ENCODE data around the gene NUB1. TPM values are rescaled to one million over a fixed set of nuclear protein-coding genes. Genes with fewer than 3 reads are reported as not detected.

NUB1 gene
- total RNA-seq, 1 donor from 2014 or later: 61.7 TPM

DNA sequence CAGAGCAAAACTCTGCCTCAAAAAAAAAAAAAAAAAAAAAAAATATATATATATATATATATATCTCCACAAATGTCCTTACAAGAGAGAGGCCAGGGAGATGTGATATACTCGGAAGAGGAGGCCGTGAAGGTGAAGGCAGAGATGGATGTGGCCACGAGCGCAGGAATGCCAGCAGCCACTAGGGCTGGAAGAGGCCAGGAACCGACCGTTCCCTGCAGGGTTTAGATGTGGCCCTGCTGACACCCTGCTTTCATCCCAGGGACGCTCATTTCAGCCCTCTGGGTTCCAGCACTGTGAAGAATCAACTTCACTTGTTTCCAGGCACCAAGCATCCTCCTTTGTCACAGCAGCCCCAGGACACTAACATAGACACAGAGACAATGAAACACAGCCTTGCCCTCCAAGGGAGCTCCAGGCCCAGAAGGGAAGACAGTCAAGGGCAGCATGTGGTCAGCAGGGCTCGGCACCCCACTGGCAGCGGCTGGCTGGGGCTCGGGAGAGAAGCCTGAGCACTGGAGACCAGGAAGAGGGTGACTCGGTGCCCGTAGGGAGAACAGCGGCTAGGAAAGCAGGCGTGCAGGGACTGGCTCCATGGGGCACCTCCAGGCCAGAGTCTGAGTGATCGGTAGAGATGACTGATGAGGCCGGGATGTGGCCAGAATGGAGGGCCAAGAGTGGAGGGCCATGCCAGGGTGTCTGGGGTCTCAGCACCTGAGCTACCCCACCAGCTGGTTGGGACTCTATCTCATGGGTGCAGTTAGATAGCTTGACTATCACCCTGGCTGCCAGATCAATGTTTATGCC lies 60.6 kb downstream of the NUB1 start:
- H3K27me3 Mint-ChIP-seq (ENCODE audit: unreplicated experiment): peaks cover 16% of the 10 kb centered on the region
- TF ChIP-seq, protein P1, sequence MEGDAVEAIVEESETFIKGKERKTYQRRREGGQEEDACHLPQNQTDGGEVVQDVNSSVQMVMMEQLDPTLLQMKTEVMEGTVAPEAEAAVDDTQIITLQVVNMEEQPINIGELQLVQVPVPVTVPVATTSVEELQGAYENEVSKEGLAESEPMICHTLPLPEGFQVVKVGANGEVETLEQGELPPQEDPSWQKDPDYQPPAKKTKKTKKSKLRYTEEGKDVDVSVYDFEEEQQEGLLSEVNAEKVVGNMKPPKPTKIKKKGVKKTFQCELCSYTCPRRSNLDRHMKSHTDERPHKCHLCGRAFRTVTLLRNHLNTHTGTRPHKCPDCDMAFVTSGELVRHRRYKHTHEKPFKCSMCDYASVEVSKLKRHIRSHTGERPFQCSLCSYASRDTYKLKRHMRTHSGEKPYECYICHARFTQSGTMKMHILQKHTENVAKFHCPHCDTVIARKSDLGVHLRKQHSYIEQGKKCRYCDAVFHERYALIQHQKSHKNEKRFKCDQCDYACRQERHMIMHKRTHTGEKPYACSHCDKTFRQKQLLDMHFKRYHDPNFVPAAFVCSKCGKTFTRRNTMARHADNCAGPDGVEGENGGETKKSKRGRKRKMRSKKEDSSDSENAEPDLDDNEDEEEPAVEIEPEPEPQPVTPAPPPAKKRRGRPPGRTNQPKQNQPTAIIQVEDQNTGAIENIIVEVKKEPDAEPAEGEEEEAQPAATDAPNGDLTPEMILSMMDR (IDR thresholded peaks at IDR 0.05): no peak
- no peaks in the 10 kb centered on the region for H3K36me3 Mint-ChIP-seq (ENCODE audit: unreplicated experiment)
- no peak overlapping the region for H3K27ac Mint-ChIP-seq (ENCODE audit: unreplicated experiment)
- H3K4me1 Mint-ChIP-seq (ENCODE audit: unreplicated experiment): peaks cover 41% of the 10 kb centered on the region
- no peak overlapping the region for H3K4me3 Mint-ChIP-seq (ENCODE audit: unreplicated experiment)
- no peaks in the 10 kb centered on the region for H3K9me3 Mint-ChIP-seq (ENCODE audit: unreplicated experiment)
- no peak for DNase-seq (ENCODE audit: extremely low spot score, unreplicated experiment)

GRCh38 chr7:151403764-151404163 lies 62.2 kb downstream of the NUB1 start:
- Mint-ChIP-seq H3K9me3 (ENCODE audit: unreplicated experiment) (no peaks in the 10 kb centered on the region), H3K27me3 (ENCODE audit: unreplicated experiment) (peaks cover 22% of the 10 kb centered on the region), H3K36me3 (ENCODE audit: unreplicated experiment) (no peaks in the 10 kb centered on the region), H3K4me1 (ENCODE audit: unreplicated experiment) (peaks cover 42% of the 10 kb centered on the region), H3K27ac (ENCODE audit: unreplicated experiment) (peak overlapping the region; percentile 36), H3K4me3 (ENCODE audit: unreplicated experiment) (no peak overlapping the region)
- no peak for DNase-seq (ENCODE audit: extremely low spot score, unreplicated experiment)
- TF ChIP-seq, protein P1 (IDR thresholded peaks at IDR 0.05): peak; percentile 13

DNA sequence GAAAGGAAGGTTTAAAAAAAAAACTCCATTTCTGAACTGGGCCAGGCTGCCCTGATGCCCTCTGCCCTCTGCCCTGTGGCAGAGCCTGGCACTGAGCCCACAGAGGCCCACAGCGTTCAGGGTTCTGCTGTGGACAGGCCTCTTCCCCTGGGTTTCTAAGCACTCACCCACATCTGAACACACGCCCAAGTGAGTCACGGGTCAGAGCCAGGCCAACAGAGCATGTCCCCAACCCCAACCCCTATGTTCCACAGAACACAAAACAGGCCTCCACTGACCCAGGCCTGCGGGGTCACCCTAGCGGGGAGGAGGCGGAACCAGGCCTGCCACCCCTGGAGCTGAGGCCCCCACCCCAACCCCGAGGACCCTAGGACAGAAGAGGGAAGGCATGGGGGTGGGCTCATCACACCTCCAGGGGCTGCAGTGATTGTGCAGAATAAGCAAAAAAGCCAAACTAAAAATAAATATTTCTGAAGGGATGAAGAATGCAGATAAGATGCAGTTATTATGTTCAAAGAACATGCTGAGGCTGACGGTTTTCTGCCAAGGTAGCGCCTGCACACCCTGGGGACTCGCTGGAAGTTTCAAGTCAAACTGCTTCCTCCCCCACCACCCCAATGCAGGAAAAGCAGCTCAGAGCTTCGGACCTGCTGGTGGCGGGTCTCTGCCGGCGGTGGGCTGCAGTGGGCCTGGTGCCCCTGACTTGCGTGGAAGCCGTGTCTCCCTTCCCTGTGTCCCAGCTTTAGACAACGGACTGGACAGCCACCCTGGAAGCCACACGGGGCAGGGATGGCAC lies 62.8 kb downstream of the NUB1 start:
- Mint-ChIP-seq H3K4me1 (ENCODE audit: unreplicated experiment) (peaks cover 40% of the 10 kb centered on the region), H3K27ac (ENCODE audit: unreplicated experiment) (no peak overlapping the region)
- TF ChIP-seq, protein P1 (IDR thresholded peaks at IDR 0.05): no peak

GRCh38 chr7:151405056-151405455 lies 63.4 kb downstream of the NUB1 start:
- TF ChIP-seq, protein P1 (IDR thresholded peaks at IDR 0.05): no peak
- peaks cover 34% of the 10 kb centered on the region for H3K4me1 Mint-ChIP-seq (ENCODE audit: unreplicated experiment)
- H3K27ac Mint-ChIP-seq (ENCODE audit: unreplicated experiment): no peak overlapping the region

More for the DNA sequence above, 62.8 kb downstream of the NUB1 start:
- Mint-ChIP-seq H3K36me3 (ENCODE audit: unreplicated experiment) (no peaks in the 10 kb centered on the region), H3K9me3 (ENCODE audit: unreplicated experiment) (no peaks in the 10 kb centered on the region), H3K27me3 (ENCODE audit: unreplicated experiment) (peaks cover 26% of the 10 kb centered on the region), H3K4me3 (ENCODE audit: unreplicated experiment) (no peak overlapping the region)
- DNase-seq (ENCODE audit: extremely low spot score, unreplicated experiment): no peak

GRCh38 chr7:151405588-151405987 lies 64.0 kb downstream of the NUB1 start:
- TF ChIP-seq, protein P1 (IDR thresholded peaks at IDR 0.05): no peak
- H3K9me3 Mint-ChIP-seq (ENCODE audit: unreplicated experiment): no peaks in the 10 kb centered on the region
- no peak for DNase-seq (ENCODE audit: extremely low spot score, unreplicated experiment)
- H3K27ac Mint-ChIP-seq (ENCODE audit: unreplicated experiment): no peak overlapping the region
- H3K4me1 Mint-ChIP-seq (ENCODE audit: unreplicated experiment): peaks cover 36% of the 10 kb centered on the region
- H3K27me3 Mint-ChIP-seq (ENCODE audit: unreplicated experiment): peaks cover 22% of the 10 kb centered on the region
- H3K36me3 Mint-ChIP-seq (ENCODE audit: unreplicated experiment): no peaks in the 10 kb centered on the region
- H3K4me3 Mint-ChIP-seq (ENCODE audit: unreplicated experiment): no peak overlapping the region

More at GRCh38 chr7:151405056-151405455, 63.4 kb downstream of the NUB1 start:
- H3K36me3 Mint-ChIP-seq (ENCODE audit: unreplicated experiment): no peaks in the 10 kb centered on the region
- H3K4me3 Mint-ChIP-seq (ENCODE audit: unreplicated experiment): no peak overlapping the region
- no peaks in the 10 kb centered on the region for H3K9me3 Mint-ChIP-seq (ENCODE audit: unreplicated experiment)
- peaks cover 21% of the 10 kb centered on the region for H3K27me3 Mint-ChIP-seq (ENCODE audit: unreplicated experiment)
- DNase-seq (ENCODE audit: extremely low spot score, unreplicated experiment): no peak
